Jurkat, Clone E6-1 (cell line): ENCODE results near the gene UFSP2.

Experiments used
- DNase-seq: peaks from one replicate; pipeline ENCODE4 v3.0.0-alpha.2; 2011; ENCODE audit warnings: low read depth, low spot score
- H3K4me3 ChIP-seq: 2 replicates; pipeline ENCODE4 v1.5.1; 2011; ENCODE audit warnings: mild to moderate bottlenecking, low read length, control low read depth, moderate library complexity

UFSP2 gene

GRCh38 chr4:185435466-185435865 is 9.7 kb upstream of the UFSP2 start:
- DNase-seq, result no peak
- no peak overlapping the region for H3K4me3 ChIP-seq

- no peak for DNase-seq
- no peak overlapping the region for H3K4me3 ChIP-seq
Measured at GRCh38 chr4:185429660-185430059, 3.9 kb upstream of the UFSP2 start.

GRCh38 chr4:185426960-185427688 is 1.4 kb upstream of the UFSP2 start:
- no peak for DNase-seq
- no peak overlapping the region for H3K4me3 ChIP-seq

GRCh38 chr4:185424905-185425646 is 688 bp downstream of the UFSP2 start:
- peak; percentile 4 for DNase-seq
- H3K4me3 ChIP-seq, result peak overlapping the region; percentile 88

- DNase-seq, result no peak
- no peak overlapping the region for H3K4me3 ChIP-seq
Measured at GRCh38 chr4:185421366-185422124, 4.2 kb downstream of the UFSP2 start.

- no peak for DNase-seq
- no peak overlapping the region for H3K4me3 ChIP-seq
Measured at GRCh38 chr4:185416955-185417354, 8.8 kb downstream of the UFSP2 start.

GRCh38 chr4:185412412-185412811 is 13.4 kb downstream of the UFSP2 start:
- no peak overlapping the region for H3K4me3 ChIP-seq
- no peak for DNase-seq

- H3K4me3 ChIP-seq, result no peak overlapping the region
- DNase-seq, result no peak
Measured at GRCh38 chr4:185411849-185412248, 13.9 kb downstream of the UFSP2 start.

GRCh38 chr4:185408432-185408831 is 17.3 kb downstream of the UFSP2 start:
- H3K4me3 ChIP-seq, result no peak overlapping the region
- DNase-seq, result no peak

GRCh38 chr4:185405296-185405999 is 20.3 kb downstream of the UFSP2 start:
- DNase-seq, result no peak
- no peak overlapping the region for H3K4me3 ChIP-seq

GRCh38 chr4:185404031-185404430 is 21.7 kb downstream of the UFSP2 start:
- no peak for DNase-seq
- no peak overlapping the region for H3K4me3 ChIP-seq

GRCh38 chr4:185399466-185399865 is 26.3 kb downstream of the UFSP2 start:
- no peak for DNase-seq
- no peak overlapping the region for H3K4me3 ChIP-seq

- DNase-seq, result no peak
- no peak overlapping the region for H3K4me3 ChIP-seq
Measured at GRCh38 chr4:185398618-185399017, 27.1 kb downstream of the UFSP2 start.

GRCh38 chr4:185396724-185397385 is 28.9 kb downstream of the UFSP2 start, which contains the start of gene ANKRD37:
TSS of gene ANKRD37 (plus strand) at chr4:185396841. CDS start at chr4:185396924, 83 bp downstream.
- peak within 1 kb of the TSS; percentile 59 for H3K4me3 ChIP-seq
- DNase-seq, result no peak

- peak overlapping the region; percentile 59 for H3K4me3 ChIP-seq
Measured at GRCh38 chr4:185395956-185396723, 29.6 kb downstream of the UFSP2 start.

GRCh38 chr4:185395238-185395955 is 30.4 kb downstream of the UFSP2 start, which contains the start of gene LRP2BP:
TSS of gene LRP2BP (minus strand) at chr4:185395924. CDS start at chr4:185378186, 17,738 bp downstream.
- H3K4me3 ChIP-seq, result peak within 1 kb of the TSS; percentile 59
- peak; percentile 71 for DNase-seq

More at GRCh38 chr4:185395956-185396723, 29.6 kb downstream of the UFSP2 start:
- peak; percentile 93 for DNase-seq

- DNase-seq, result no peak
- H3K4me3 ChIP-seq, result peak overlapping the region; percentile 59
Measured at GRCh38 chr4:185394568-185395237, 31.1 kb downstream of the UFSP2 start.
